HepG2 (cell line): ENCODE data around the gene OBSL1. TPM values are rescaled to one million over a fixed set of nuclear protein-coding genes. Genes with fewer than 3 reads are reported as not detected.

Experiments
- AGO1 ChIP-seq: fragments of 200-400 bp; formaldehyde crosslinking; IDR thresholded peaks from 2 replicates; pipeline ENCODE4 v1.6.1; 2017; ENCODE audit warnings: mild to moderate bottlenecking, low read depth, low read length, moderate library complexity; ENCODE audit not compliant: poor library complexity, severe bottlenecking
- EP300 ChIP-seq, 3 experiments: sonication (generic) in 1 of 3; formaldehyde crosslinking in 1 of 3; IDR thresholded peaks; 2 replicates each; pipeline versions ENCODE4 v1.5.1 to v1.6.1; 2011 to 2020; ENCODE audit warnings: low read depth in 2 of 3, low read length in 2 of 3, borderline replicate concordance in 1 of 3, improper control_type of control experiment in 1 of 3, mild to moderate bottlenecking in 1 of 3, missing genetic modification reagents in 1 of 3, moderate library complexity in 1 of 3
- KDM6A ChIP-seq: IDR thresholded peaks from 2 replicates; pipeline ENCODE4 v1.6.1; 2016; ENCODE audit warnings: low read depth
- KLF15 ChIP-seq: sonication (generic); formaldehyde crosslinking; IDR thresholded peaks from 2 replicates; pipeline ENCODE4 v1.8.1; 2023; ENCODE audit warnings: borderline replicate concordance, mild to moderate bottlenecking, inconsistent platforms, missing genetic modification reagents, mixed read lengths
- KMT2B ChIP-seq: IDR thresholded peaks from 2 replicates; pipeline ENCODE4 v1.6.1; 2016; ENCODE audit warnings: missing genetic modification reagents, missing compliant biosample characterization
- MTF2 ChIP-seq: sonication (generic); formaldehyde crosslinking; IDR thresholded peaks from 2 replicates; pipeline ENCODE4 v1.5.0; 2020; ENCODE audit warnings: missing genetic modification reagents, borderline replicate concordance
- NCOA1 ChIP-seq: sonication (generic); formaldehyde crosslinking; IDR thresholded peaks from 2 replicates; pipeline ENCODE4 v1.9.0; 2021; ENCODE audit warnings: missing genetic modification reagents
- PHF8 ChIP-seq: sonication (generic); formaldehyde crosslinking; IDR thresholded peaks from 2 replicates; pipeline ENCODE4 v1.5.0; 2020; ENCODE audit warnings: missing genetic modification reagents
- PPARG ChIP-seq: conservative IDR thresholded peaks from 2 replicates; pipeline ENCODE4 v1.6.1; 2016; ENCODE audit warnings: missing biosample characterization, missing genetic modification reagents
- SMAD1 ChIP-seq: sonication (generic); formaldehyde crosslinking; IDR thresholded peaks from 2 replicates; pipeline ENCODE4 v1.4.0; 2020; ENCODE audit warnings: missing genetic modification reagents, low read depth, mild to moderate bottlenecking, borderline replicate concordance
- STAT5B ChIP-seq: sonication (generic); formaldehyde crosslinking; IDR thresholded peaks from 2 replicates; pipeline ENCODE4 v1.4.0; 2020; ENCODE audit warnings: missing genetic modification reagents
- THYN1 ChIP-seq: sonication (generic); formaldehyde crosslinking; IDR thresholded peaks from 2 replicates; pipeline ENCODE4 v1.8.1; 2023; ENCODE audit warnings: low read depth, mild to moderate bottlenecking, moderate library complexity, missing genetic modification reagents, borderline replicate concordance
- U2AF2 ChIP-seq: fragments of 200-400 bp; formaldehyde crosslinking; IDR thresholded peaks from 2 replicates; pipeline ENCODE4 v1.6.1; 2017; ENCODE audit warnings: low read depth, mild to moderate bottlenecking, low read length
- ZFP41 ChIP-seq: sonication (generic); formaldehyde crosslinking; IDR thresholded peaks from 2 replicates; pipeline ENCODE4 v1.4.0; 2020; ENCODE audit warnings: mild to moderate bottlenecking, missing genetic modification reagents, borderline replicate concordance
- ZNF180 ChIP-seq: sonication (generic); formaldehyde crosslinking; IDR thresholded peaks from 2 replicates; pipeline ENCODE4 v1.4.0; 2020; ENCODE audit warnings: low read depth, missing genetic modification reagents, borderline replicate concordance
- ZNF674 ChIP-seq: sonication (generic); formaldehyde crosslinking; IDR thresholded peaks from 2 replicates; pipeline ENCODE4 v1.5.0; 2020; ENCODE audit warnings: low read depth, mild to moderate bottlenecking, missing genetic modification reagents
- ZNF747 ChIP-seq: sonication (generic); formaldehyde crosslinking; IDR thresholded peaks from 2 replicates; pipeline ENCODE4 v1.8.1; 2023; ENCODE audit warnings: missing genetic modification reagents, mild to moderate bottlenecking, borderline replicate concordance
- polyA plus RNA-seq, 8 experiments: library from polyadenylated mRNA; depleted of rRNA in 3 of 8; stranded (reverse) in 7 of 8; unstranded in 1 of 8; fragments of >200 nt; fragmentation: Illumina TruSeq in 4 of 8; extraction: Trizol in 4 of 8; gene quantifications; 2 replicates each; pipeline versions ENCODE4 v1.2.1 to v1.2.3, GENCODE V29; 2011 to 2016; ENCODE audit warnings: low read depth in 4 of 8, missing spikeins in 1 of 8, mixed read lengths in 1 of 8; ENCODE audit not compliant: insufficient read depth in 1 of 8
- total RNA-seq, 5 experiments: library from RNA; depleted of rRNA; stranded (reverse); fragments of >200 nt; fragmentation: Illumina TruSeq; extraction: Trizol; gene quantifications; 2 replicates each; pipeline ENCODE4 v1.2.3, GENCODE V29; 2016; ENCODE audit warnings: low read depth in 1 of 5
- TF ChIP-seq, protein P1 (sequence below): sonication (generic); formaldehyde crosslinking; IDR thresholded peaks from 2 replicates; pipeline ENCODE4 v1.9.0; 2021; ENCODE audit warnings: missing genetic modification reagents, mild to moderate bottlenecking, borderline replicate concordance
- TF ChIP-seq, protein P2 (sequence below): conservative IDR thresholded peaks from 2 replicates; pipeline ENCODE4 v1.6.1; 2018; ENCODE audit warnings: missing genetic modification reagents
- TF ChIP-seq, protein P3 (sequence below): IDR thresholded peaks from 2 replicates; pipeline ENCODE4 v1.6.1; 2016; ENCODE audit warnings: missing compliant biosample characterization, missing genetic modification reagents, borderline replicate concordance
- TF ChIP-seq, protein P4 (sequence below): sonication (generic); formaldehyde crosslinking; IDR thresholded peaks from 2 replicates; pipeline ENCODE4 v1.4.0; 2020; ENCODE audit warnings: missing genetic modification reagents, borderline replicate concordance

OBSL1 gene
- total and polyA plus RNA-seq, 2 of the 13 experiments (the other 11 are each of a cell fraction or from before 2014, with no cell fraction given) = 86.7 to 218 TPM

DNA sequence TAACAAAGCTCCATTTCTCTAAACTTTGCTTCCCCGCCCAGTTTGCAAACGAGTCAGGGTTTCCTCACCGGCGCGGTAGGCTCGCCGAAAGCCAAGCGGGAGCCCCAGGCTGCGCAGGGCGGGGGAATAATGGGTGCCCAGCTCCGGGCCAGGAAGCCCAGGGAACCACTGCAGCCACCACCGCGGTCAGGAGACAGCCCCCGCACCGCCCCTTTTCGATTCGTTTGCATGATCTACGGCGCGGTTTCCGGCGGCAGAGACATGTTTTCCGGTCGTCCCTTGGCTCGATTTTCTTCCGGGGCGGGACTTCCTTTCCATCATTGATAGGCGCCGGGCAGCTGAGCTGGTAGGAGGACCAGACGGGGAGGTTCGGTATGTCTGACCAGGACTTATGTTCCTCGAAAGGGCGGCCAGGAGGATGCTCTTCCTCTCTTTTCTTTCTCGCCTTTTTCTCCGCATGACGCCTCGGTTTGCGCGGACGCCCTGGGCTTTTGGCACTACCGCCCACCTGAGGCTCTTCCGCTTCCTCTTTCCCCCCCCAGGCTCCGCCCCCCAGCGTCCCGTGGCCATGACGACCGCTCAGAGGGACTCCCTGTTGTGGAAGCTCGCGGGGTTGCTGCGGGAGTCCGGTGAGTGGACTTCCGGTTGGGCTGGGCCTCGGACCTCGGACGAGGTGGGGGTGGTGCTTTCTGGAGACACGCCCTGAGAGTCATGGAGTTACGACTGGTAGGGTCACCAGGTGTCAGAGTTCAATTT, 26.4 kb upstream of the OBSL1 start, which contains the start of gene STK11IP (continued):
- TF ChIP-seq, protein P1, sequence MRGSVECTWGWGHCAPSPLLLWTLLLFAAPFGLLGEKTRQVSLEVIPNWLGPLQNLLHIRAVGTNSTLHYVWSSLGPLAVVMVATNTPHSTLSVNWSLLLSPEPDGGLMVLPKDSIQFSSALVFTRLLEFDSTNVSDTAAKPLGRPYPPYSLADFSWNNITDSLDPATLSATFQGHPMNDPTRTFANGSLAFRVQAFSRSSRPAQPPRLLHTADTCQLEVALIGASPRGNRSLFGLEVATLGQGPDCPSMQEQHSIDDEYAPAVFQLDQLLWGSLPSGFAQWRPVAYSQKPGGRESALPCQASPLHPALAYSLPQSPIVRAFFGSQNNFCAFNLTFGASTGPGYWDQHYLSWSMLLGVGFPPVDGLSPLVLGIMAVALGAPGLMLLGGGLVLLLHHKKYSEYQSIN (CRISPR knock-in tag) = no peak
- TF ChIP-seq NCOA1 (CRISPR knock-in tag) (no peak), THYN1 (CRISPR knock-in tag) (no peak), ZNF674 (CRISPR knock-in tag) (peak; percentile 75; the same call in 1 of the 2 replicates), PHF8 (CRISPR knock-in tag) (peak; percentile 87), KLF15 (no peak), ZNF180 (0 out of 2 replicates have a peak, but pooled peaks have one; percentile 63), ZFP41 (CRISPR knock-in tag) (0 out of 2 replicates have a peak, but pooled peaks have one; percentile 49), EP300 (IDR thresholded peaks at IDR 0.05; ENCODE audit: low read depth in 2 of 2, low read length in 2 of 2) (peak; percentile 16 to 61; a peak in 2 of 4 replicates), EP300 (CRISPR knock-in tag; IDR thresholded peaks at IDR 0.05; ENCODE audit: borderline replicate concordance) (peak; percentile 54; the same call in 1 of the 2 replicates), AGO1 (no peak), PPARG (CRISPR knock-in tag) (peak; percentile 59; the same call in 1 of the 2 replicates), U2AF2 (peak; percentile 100), KDM6A (CRISPR knock-in tag) (0 out of 2 replicates have a peak, but pooled peaks have one; percentile 12), MTF2 (CRISPR knock-in tag) (no peak), SMAD1 (CRISPR knock-in tag) (peak; percentile 94; the same call in 1 of the 2 replicates), STAT5B (0 out of 2 replicates have a peak, but pooled peaks have one; percentile 38), KMT2B (peak; percentile 79), ZNF747 (CRISPR knock-in tag) (peak; percentile 78)
- TF ChIP-seq, protein P2, sequence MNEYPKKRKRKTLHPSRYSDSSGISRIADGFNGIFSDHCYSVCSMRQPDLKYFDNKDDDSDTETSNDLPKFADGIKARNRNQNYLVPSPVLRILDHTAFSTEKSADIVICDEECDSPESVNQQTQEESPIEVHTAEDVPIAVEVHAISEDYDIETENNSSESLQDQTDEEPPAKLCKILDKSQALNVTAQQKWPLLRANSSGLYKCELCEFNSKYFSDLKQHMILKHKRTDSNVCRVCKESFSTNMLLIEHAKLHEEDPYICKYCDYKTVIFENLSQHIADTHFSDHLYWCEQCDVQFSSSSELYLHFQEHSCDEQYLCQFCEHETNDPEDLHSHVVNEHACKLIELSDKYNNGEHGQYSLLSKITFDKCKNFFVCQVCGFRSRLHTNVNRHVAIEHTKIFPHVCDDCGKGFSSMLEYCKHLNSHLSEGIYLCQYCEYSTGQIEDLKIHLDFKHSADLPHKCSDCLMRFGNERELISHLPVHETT = peak; percentile 86
- TF ChIP-seq, protein P3, sequence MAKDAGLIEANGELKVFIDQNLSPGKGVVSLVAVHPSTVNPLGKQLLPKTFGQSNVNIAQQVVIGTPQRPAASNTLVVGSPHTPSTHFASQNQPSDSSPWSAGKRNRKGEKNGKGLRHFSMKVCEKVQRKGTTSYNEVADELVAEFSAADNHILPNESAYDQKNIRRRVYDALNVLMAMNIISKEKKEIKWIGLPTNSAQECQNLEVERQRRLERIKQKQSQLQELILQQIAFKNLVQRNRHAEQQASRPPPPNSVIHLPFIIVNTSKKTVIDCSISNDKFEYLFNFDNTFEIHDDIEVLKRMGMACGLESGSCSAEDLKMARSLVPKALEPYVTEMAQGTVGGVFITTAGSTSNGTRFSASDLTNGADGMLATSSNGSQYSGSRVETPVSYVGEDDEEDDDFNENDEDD = peak; percentile 58; the same call in 1 of the 2 replicates
- TF ChIP-seq, protein P4, sequence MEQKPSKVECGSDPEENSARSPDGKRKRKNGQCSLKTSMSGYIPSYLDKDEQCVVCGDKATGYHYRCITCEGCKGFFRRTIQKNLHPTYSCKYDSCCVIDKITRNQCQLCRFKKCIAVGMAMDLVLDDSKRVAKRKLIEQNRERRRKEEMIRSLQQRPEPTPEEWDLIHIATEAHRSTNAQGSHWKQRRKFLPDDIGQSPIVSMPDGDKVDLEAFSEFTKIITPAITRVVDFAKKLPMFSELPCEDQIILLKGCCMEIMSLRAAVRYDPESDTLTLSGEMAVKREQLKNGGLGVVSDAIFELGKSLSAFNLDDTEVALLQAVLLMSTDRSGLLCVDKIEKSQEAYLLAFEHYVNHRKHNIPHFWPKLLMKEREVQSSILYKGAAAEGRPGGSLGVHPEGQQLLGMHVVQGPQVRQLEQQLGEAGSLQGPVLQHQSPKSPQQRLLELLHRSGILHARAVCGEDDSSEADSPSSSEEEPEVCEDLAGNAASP (CRISPR knock-in tag) = peak; percentile 68
